Gastrocnemius medialis (tissue), 4 donors: ENCODE measurements around the gene BMPR1A.

Experiments
- CTCF ChIP-seq, 5 experiments: fragments of 450-650 bp in 3 of 5; fragments of 200-600 bp in 2 of 5; sonication (generic) in 2 of 5; IDR thresholded peaks in 4 of 5; conservative IDR thresholded peaks in 1 of 5; 1 replicate in 4 of 5; 2 replicates in 1 of 5; pipeline ENCODE4 v1.5.1; 2016 to 2019; ENCODE audit warnings: antibody characterized with exemption in 5 of 5, mild to moderate bottlenecking in 3 of 5, moderate library complexity in 3 of 5
- POLR2A ChIP-seq, 2 donors: fragments of 450-650 bp; IDR thresholded peaks; one replicate each; pipeline ENCODE4 v1.6.1; 2017; ENCODE audit warnings: antibody characterized with exemption in 2 of 2, mild to moderate bottlenecking in 2 of 2, moderate library complexity in 2 of 2

GRCh38 chr10:86775870-86776180, 19.4 kb downstream of the BMPR1A start:
- no peak for TF ChIP-seq CTCF (IDR thresholded peaks at IDR 0.05 in 4 of 5, conservative IDR thresholded peaks at IDR 0.05 in 1 of 5)
- TF ChIP-seq POLR2A (IDR thresholded peaks at IDR 0.05), result no peak
